GM18520 (cell line): ENCODE data around the gene DLX2.

ENCODE experiments used
- ATAC-seq: cut with Tn5 transposase; IDR thresholded peaks from one replicate; pipeline ENCODE4 v1.9.1; 2021; ENCODE audit not compliant: unreplicated experiment

The DLX2 gene

DNA sequence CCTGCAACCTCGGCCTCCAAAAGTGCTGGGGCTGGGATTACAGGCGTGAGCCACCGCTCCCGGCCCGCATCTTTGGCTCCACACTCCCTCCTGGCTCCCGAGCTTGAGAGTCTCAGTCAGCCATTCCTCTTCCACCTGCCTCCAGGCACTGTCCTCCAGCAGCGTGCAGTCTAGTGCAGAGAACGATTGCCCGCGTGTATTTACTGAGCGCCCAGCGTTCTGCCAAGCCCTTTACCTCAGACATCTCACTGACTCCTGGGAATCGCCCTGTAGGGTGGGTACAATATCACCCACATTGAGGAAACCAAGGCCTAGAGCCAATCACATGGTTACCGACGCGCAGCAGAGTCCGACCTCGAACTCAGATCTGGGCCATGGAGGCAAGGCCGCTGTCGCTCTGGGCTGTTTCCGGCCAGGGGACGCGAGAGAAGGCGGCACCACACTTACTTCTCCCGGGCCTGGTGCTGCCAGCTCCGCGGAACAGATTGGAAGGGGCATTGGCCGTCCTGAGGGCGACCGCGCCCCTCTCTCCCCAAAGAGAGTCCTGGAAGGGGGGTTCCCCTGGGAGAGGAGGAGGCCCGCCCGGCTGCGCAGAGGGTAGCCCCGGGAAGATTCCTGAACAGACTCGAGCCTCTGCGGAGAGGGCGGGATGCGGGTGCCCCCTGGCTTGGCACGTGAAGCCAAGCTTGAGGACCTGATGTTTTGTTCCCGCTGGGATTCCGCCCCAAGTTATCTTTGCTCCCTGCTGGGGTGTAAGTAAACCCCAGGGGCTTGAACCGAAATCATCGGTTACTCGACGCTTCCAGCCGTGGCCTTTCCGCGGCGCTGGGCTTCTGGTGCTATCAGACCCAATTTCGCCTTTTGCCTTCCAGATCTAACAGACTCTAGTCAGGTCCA is 5.2 kb upstream of the DLX2 start:
- no peak for ATAC-seq

DNA sequence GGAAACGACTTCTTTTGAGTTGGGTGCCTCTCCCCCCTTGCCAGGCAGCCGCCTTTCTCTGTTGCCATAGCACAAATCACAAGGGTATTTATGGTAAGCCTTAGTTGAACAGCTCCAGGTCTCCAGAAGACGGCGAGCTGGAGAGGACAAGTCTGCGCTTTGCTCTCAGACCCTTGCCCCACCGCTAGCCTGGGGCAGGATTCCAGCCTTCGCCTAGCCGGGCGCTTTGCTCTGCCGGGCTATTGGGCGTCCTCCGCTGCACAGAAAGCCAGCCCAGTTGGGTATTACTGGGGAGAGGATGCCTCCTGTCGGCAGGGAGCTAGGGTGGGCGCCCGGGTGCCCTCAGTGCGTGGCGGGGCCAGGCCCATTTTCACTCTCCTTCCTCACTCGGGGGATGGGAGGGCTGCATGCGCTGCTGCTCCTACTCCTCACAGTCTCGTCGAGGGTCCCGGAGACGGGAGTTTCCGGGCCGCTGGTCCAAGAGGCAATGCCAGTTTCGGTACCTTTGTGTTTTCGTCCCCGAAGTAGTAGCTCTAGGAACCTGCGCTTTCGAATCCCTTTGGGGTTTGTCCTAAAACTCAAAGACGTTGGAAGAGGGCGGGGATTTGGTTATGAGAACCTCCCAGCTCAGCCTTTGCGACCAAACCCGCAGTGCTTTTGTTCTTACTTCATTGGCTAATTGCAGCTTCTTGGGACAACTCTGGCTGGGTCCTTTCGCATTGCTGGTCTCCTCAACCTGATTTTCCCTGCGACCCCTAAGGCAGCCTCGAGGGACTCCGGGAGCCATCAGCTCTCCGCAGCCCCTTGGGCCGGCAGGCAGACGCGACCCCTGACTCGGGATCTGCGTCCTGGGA is 3.6 kb upstream of the DLX2 start:
- no peak for ATAC-seq

DNA sequence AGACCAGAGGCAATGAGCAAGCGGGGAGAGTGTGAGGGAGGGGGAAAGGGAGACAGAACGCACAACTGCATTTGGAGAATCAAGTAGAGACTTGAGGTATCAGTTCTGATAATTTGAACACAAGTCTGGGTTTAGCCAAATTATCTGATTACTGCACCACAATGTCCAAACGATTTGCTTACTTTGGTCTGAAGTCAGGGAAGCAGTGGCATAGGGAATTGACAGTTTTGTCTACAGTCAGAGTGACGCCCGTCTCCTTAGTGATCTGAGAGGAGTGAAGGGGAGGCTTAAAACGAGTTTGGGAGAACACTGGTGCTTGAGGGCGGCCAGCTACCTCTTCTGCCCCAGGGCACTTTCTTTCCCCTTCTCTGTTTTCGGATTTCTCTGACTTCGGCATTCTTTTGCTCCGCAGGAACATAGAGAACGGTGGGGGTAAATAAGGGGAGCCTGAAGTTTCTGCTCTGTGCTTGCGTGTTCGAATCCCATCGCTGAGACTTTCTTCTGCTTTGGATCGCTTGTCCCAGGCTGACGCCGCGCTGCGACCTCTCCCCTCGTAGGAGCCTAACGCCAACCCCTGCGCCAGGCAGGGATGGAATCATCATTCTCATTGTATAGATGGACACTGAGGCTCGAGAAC is 2.9 kb upstream of the DLX2 start:
- ATAC-seq = no peak

DNA sequence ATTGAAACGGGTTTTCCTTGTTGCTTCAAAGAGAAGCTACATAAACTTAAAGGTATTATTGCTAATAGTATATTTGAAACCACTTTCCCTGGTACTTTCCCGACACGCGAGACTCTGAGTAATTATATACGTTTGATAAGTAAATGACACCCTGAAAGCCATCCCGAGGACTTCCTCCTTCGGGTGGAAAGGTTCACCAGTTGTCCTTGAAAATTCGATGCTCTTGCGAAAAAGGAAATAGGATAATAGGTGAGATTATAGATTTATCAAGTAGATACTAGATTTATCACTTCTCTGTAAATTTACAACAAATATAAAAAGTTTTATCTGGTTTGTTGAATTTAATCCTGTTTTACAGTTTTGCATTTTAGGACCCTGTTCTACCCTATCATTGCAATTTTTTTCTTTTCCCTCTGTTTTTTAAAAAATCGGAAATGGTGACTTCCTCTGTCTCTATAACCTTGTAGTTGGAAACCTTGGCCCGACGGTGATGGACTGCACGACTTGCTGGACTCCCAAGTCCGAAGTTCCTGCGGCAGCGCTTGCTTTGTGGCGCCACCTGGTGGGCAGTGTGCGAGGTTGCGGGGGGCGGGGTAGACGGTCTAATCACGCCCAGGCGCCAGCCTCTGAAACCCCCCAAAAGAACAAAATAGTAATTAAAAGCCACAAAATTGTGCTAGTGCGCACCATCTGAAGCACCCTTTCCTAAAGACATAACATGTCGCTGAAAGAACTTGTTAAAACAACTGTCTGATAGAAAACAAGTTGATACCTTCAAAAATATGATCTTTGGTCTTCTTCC is 972 bp upstream of the DLX2 start:
- ATAC-seq = no peak

DNA sequence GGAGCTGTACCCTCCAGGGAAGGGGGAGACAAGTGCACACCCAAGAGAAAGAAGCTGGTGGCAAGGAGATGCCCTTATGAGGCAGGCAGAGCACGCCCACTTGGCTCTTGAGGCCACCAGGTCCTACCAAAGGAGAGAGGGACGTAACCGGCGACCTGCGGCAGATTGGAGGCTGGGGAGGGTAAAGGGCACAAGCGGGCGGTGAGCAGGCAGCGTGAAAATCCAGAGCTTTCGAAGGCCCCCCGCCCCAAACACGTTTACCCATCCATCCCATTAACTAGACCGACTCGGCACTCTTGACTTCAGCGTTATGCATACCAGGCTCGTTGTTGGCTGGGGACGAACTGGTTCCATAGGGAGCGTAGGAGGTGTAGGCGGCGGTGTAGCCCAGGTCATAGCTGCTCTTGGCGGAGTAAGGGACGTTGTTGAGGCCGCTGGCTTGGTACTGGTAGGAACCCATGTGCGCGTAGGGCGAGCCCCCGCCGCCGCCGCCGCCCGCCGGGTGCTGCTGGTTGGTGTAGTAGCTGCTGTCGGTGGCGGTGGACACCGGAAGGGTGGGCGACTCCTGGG is 794 bp downstream of the DLX2 start:
- no peak for ATAC-seq

DNA sequence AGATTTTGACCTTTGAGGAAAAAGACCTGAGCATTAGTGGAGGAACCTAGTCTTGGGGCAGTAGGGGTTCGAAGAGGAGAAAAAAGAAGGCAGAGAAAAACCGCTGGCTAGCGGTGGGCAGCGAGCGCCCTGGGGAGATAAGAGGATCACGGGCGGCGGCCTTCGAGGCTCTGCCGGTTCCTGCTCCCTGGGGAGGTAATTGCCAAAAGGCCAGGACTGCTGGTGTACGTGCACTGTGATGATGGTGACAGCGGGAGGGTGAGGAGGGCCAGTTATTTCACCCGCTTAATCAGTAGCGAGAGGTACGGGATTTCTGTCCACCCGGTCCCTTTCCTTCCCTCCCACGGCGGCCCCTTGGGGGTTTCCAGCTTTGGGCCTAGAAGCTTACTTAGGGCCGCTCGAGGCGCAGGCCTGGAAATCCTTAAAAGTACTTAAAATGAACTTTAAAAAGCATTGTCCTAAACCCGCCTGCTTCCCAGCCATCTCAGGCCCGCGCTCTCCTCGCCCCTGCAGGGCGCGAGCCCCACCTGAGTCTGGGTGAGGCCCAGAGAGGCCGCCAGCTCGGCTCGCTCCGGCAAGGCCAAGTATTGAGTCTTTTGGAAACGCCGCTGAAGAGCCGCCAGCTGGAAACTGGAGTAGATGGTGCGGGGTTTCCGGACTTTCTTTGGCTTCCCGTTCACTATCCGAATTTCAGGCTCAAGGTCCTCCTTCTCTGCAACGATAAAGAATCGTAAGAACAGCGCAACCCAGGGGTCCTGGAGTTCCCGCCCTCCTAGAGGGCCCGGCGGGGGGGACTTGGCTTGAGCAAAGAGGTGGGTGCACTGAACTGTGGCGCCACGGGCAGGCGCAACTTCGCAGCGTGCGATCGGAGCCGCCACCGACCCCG is 1.5 kb downstream of the DLX2 start:
- ATAC-seq = no peak

DNA sequence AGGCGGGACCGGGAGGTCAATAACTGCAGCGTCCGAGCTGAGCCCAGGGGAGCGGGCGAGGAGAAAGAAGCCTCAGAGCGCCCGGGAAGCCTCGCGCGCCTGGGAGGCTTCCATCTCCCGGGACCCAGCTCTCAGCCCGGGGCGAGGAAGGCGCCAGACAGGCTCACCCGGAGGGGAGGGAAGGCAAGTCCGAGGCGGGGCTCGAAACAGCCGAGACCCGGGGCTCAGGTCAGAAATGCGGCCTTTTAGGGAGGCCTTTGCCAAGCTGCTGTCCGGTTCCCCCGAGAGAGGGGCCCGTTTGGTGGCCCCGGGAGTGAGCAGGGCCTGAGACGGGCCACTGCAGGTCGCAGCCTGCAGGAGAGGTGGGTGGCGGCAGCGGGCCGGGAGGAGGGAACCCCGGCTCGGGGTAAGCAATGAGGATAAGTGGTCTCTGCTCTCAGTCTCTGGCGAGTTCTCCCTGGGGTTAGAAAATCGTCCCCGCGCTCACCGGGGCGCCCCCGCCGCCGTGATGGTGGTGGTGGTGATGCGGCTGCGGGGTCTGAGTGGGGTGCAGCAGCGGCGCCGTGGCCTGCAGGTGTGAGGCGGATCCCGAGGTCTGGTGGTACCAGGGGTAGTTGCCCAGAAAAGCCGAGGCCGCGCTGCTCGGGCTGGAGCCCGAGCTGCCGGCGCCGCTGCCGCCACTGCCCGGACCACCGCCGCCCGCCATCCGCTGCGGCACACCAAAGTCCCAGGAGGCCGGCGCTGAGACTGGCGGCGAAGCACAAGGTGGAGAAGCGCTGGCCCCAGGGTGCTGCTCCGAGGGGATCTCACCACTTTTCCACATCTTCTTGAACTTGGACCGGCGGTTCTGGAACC is 2.4 kb downstream of the DLX2 start:
- ATAC-seq = no peak

DNA sequence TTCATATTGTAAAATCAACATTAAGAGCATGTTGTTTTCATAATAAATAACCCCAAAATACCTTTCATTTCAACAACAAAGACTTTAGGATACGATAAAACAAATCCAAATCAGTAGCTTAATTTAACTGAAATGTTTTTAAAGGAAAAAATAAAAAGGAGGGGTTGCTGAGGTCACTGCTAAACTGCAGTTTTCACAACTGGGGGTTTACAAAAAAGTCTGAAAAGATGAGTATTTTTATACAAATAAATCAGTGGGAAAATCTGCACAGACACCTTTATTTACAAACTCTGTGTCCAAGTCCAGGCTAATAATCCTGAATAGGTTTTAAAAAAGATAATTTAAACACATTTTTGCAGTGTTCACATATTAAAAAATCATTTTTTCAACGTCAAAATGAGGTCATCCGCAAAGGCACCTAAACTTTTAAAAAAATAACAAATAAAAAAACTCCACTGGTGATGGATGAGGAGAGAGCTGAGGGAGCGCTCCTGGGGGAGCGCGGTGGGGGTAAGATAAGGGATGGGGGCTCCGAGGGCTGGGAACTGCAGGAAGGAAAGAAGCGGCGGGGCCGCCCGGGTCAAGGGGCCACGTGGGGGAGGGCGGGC is 3.1 kb downstream of the DLX2 start:
- no peak for ATAC-seq

DNA sequence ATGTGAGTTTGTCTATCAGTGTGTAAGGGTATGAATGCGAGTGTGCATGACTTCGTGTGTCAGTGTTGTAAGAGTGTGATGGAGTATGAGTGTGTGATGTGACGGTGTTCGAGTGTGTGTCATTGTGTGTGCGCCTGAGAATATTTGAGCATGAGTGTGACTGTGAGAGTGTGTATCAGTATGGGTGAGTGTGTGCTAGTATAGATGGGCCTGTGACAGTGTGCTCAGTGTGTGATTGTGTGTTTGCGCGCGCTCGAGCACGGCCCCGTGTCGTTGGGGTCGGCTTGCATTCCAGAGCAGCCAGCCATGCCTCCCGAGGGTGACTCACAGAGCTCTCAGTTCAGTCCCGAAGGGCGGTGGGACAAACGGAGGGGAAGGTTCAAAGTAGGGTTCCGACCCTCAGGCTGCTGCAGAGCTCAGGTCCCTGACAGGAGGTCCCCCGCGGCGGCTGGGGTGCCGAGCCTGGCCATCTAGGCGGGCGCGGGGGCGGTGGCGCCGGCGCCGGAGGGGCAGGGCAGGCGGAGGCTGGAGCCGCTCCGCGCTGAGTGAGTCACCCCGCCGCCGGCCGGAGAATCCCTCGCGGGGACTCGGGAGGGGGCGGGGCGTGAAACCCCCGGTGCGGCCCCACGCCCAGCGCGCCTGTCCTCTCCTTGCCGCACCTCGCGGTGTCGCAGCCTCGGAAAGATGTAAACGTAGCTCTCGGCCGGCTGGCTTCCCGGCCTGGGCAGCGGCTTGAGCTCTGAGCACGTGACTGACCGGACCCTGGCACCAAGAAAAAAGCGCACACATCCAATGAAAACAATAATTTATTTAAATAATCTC is 3.8 kb downstream of the DLX2 start:
- ATAC-seq = no peak

DNA sequence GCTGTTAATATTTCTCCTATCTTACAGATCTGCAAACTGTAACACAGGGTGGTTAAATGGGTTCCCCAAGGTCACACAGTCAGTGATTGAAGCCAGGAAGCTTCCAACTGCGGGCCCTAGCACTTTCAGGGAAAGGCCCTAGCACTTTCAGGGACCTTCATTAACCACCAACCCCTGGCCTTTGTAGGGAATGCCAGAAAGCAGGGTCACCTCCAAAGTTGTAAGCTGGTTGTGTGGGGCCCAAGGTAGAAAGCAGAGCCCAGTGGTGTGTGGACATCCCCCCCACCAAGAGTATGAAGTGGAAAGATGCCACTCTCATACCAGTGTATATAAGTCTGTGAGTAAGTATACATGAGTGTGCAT is 4.4 kb downstream of the DLX2 start:
- no peak for ATAC-seq

DNA sequence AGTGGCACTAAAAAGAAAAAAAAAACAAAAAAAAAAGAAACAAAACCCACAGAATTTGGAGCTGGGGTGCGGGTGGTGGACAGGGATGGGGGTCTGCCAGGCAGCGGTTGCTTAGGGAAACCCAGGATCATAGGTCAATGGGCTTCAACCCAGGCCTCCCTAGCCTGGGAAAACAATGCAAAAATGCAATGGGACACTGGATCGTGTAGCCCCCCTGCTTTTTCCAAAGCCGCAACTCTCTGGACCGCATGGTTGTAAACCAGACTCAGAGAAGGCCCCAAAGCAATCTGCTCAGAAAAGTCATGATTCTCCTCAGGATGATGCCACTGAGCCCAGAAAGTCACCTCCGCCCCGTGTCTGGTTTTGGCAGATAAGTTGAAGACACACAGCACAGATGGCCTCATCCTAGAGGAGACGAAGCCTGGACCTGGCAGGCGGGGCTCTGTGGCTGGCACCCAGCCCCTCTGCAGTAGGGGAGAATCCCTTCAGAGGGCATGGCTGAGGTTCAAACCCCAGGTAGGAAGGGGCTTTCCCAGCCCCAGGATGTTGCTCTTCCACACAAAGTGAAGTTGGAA is 5.1 kb downstream of the DLX2 start:
- ATAC-seq = no peak

DNA sequence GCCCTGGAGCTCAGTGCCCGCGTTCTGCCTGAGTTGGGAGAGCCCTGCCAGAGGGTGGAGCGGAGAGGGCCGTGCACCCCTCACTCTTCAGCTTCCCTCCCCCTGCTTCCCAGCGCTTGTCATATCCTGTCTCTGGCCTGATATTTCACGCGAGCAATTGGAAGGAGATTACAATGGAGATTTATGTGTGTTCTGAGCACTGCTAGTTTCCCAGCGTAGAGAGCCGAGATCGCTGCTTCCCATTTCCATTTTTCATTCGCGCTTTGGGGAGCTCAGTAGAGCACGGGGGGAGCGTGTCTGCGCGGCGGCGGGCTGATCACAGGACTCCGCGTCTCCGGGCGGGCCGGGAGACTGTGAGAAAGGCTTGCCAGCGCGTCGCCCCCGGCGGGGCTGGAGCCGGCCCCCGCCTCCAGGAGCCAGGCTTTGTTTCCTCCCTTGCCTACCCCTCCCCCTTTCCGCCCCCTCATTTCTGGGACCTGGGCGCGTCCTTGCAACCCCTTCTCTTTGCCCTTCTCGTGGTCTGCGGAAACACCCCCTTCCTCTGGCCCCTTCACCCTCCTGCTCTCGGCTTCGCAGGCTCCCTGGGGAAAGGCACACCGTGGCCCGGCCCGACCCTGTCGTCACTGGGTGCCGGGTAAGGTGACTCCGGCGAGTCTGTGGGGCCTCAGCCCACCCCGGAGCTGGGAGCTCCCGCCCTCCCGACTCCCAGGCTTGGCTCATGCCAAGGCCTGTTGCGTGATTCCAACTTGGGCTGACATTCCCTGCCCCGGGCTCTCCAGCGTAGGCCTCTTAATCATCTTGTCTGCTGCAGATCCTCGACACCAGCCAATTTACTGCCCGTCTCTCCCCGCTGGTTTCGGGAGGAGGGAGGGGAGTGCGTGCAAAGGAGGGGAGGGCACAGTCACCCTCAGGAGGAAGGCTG is 5.8 kb downstream of the DLX2 start:
- ATAC-seq = no peak

DNA sequence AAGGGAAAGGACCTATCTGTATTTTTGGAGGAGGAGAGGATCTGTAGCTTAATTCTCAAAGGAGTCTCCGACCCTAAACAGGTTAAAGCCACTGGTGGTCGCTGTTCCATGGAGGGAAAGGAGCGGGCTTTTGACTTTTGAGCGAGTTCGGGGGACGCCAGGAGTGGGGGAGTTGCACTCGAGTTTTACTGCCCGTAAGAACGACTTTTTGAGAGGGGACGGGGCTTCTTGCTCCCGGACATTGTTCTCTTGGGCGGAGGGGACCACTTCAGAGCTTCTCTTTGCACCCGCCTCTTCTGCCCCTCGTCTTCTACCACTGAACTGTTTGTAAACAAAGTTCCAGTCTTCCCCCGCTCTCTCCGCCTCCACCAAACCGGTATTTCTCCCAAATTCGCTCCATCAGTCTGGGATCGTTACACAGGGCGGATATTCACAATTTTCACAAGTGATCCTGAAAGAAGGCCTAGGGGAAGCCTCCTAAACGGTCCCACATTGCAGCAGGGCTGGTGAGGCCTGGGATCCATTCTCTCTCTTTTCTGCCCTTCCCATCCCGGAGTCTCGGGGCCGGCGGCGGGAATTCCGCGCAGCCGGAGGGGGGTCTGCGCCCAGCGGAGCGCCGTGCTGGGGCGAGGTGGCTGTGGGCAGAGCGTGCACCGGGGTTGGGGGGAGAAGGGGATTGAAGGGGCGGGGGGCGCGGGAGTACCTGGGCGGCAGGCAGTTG is 6.6 kb downstream of the DLX2 start:
- no peak for ATAC-seq

DNA sequence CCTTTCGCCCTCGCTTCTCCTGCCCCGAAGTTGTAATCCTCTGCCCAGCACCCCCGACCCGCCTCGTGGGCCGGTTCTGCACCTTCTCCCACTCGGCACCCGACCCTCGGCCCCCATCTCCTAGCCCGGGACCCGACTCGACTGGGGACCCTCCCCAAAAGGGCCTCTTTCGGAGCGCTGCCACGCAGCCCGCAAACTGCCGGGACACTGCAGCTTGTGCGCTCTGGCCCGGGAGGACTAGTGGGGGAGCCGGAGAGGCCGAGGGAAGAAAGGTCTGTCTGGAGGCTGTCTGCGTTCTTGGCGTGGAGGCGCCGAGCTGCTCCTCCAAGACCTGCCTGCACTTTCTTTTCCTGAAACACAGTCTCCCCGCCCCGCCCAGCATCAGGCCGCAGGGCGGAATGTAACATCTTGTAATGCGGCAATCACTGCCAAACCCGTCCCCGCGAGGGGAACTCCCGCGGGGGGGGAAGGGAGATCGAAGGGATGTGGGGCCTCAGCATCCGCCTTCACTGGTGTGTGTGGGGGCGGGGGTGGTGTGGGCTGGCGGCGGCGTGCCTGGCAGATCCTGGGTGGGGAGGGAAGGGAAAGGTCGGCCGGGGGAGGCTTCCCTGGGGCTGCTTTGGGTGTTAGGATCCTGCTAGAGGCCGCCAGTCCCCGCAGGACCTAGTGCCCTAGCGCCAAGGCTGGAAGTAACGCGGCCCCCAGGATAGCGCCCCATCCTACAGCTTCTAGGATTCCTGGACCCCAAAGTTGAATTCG is 7.4 kb downstream of the DLX2 start:
- no peak for ATAC-seq
